Gastroesophageal sphincter (tissue), 4 donors: ENCODE data around the gene RPL36. TPM values are rescaled to one million over a fixed set of nuclear protein-coding genes. Genes with fewer than 3 reads are reported as not detected.
"Not testable (repeated sequence)": the region's sequence is repeated elsewhere in the genome, so short reads cannot be mapped to it uniquely, and the experiment has no call there.

Experiments
- ATAC-seq: fragments of 150-250 bp; one replicate; pipeline ENCODE4 v1.9.1; 2016; ENCODE audit warnings: mild to moderate bottlenecking, moderate library complexity
- H3K27ac ChIP-seq, 4 donors: fragments of 200-600 bp; sonication (generic) in 3 of 4; 1 replicate in 3 of 4; 2 replicates in 1 of 4; pipeline ENCODE4 v1.5.1; 2016 to 2019
- H3K27me3 ChIP-seq: fragments of 200-600 bp; sonication (generic); one replicate; pipeline ENCODE4 v1.5.1; 2019
- H3K36me3 ChIP-seq, 2 donors: fragments of 200-600 bp; sonication (generic); one replicate each; pipeline ENCODE4 v1.5.1; 2019; ENCODE audit warnings: control low read depth in 1 of 2
- H3K4me1 ChIP-seq, 3 donors: fragments of 200-600 bp; sonication (generic); 1 replicate in 2 of 3; 2 replicates in 1 of 3; pipeline ENCODE4 v1.5.1; 2016 to 2019; ENCODE audit warnings: control low read depth in 2 of 3
- H3K4me3 ChIP-seq, 2 donors: fragments of 200-600 bp; sonication (generic); one replicate each; pipeline ENCODE4 v1.5.1; 2019; ENCODE audit warnings: mild to moderate bottlenecking in 1 of 2, moderate library complexity in 1 of 2
- H3K9me3 ChIP-seq, 3 donors: fragments of 200-600 bp; sonication (generic); one replicate each; pipeline ENCODE4 v1.5.1; 2017 to 2019; ENCODE audit warnings: control low read depth in 2 of 3
- CTCF ChIP-seq, 4 experiments: fragments of 200-600 bp in 2 of 4; fragments of 450-650 bp in 2 of 4; sonication (generic) in 1 of 4; IDR thresholded peaks; one replicate each; pipeline ENCODE4 v1.5.1; 2017 to 2019; ENCODE audit warnings: antibody characterized with exemption in 4 of 4, mild to moderate bottlenecking in 2 of 4, moderate library complexity in 2 of 4
- EP300 ChIP-seq: sonication (generic); formaldehyde crosslinking; IDR thresholded peaks from one replicate; pipeline ENCODE4 v1.6.1; 2017; ENCODE audit warnings: antibody characterized with exemption, mild to moderate bottlenecking
- POLR2A ChIP-seq, 2 donors: fragments of 450-650 bp; IDR thresholded peaks; one replicate each; pipeline ENCODE4 v1.6.1; 2017; ENCODE audit warnings: antibody characterized with exemption in 2 of 2, mild to moderate bottlenecking in 2 of 2, moderate library complexity in 1 of 2
- POLR2AphosphoS5 ChIP-seq: sonication (generic); formaldehyde crosslinking; IDR thresholded peaks from one replicate; pipeline ENCODE4 v1.6.1; 2017; ENCODE audit warnings: antibody characterized with exemption
- WGBS, 2 donors: methylation state at CpG; one replicate each; pipeline ENCODE4 v1.1.5; 2018; ENCODE audit warnings: low coverage in 1 of 2; 5-methylcytosine and 5-hydroxymethylcytosine counted together
- total RNA-seq, 4 donors: library from RNA; depleted of rRNA; stranded (reverse); fragments of >200 nt; gene quantifications; one replicate each; pipeline ENCODE4 v1.1.0, GENCODE V29; 2016

The RPL36 gene
- total RNA-seq, 4 donors from 2014 or later, result 393 to 1,204 (median 723) TPM

- Histone ChIP-seq H3K9me3 (peaks cover 0 to 20% (median 0%) of the 10 kb centered on the region in 3 donors), H3K4me1 (no peaks in the 10 kb centered on the region), H3K27ac (no peak overlapping the region), H3K4me3 (no peak overlapping the region), H3K36me3 (no peaks in the 10 kb centered on the region), H3K27me3 (peaks cover 4% of the 10 kb centered on the region)
- 85 to 100% methylated on average over 1 to 4 of the region's 4 CpGs for WGBS, 2 donors
- TF ChIP-seq POLR2AphosphoS5 (no peak), EP300 (no peak), CTCF (IDR thresholded peaks at IDR 0.05) (no peak), POLR2A (IDR thresholded peaks at IDR 0.05) (no peak)
- no peak for ATAC-seq
Observed at GRCh38 chr19:5727453-5728050, 37.5 kb downstream of the RPL36 start.

- 63 to 75% methylated on average over 1 to 2 of the region's 2 CpGs for WGBS, 2 donors
Observed at GRCh38 chr19:5733172-5733571, 43.1 kb downstream of the RPL36 start.

GRCh38 chr19:5738423-5738822 lies 48.3 kb downstream of the RPL36 start:
- Histone ChIP-seq H3K4me3 (no peak overlapping the region), H3K36me3 (no peaks in the 10 kb centered on the region), H3K27ac (no peak overlapping the region), H3K9me3 (no peaks in the 10 kb centered on the region), H3K4me1 (no peaks in the 10 kb centered on the region), H3K27me3 (peaks cover 9% of the 10 kb centered on the region)
- no peak for ATAC-seq
- TF ChIP-seq POLR2AphosphoS5 (no peak), CTCF (IDR thresholded peaks at IDR 0.05) (no peak), POLR2A (IDR thresholded peaks at IDR 0.05) (no peak), EP300 (no peak)
- 62 to 80% methylated on average over 4 of the region's 8 CpGs for WGBS, 2 donors

More at GRCh38 chr19:5733172-5733571, 43.1 kb downstream of the RPL36 start:
- H3K9me3 ChIP-seq, result peaks cover 0 to 20% (median 0%) of the 10 kb centered on the region in 3 donors
- ATAC-seq, H3K27me3 ChIP-seq, H3K4me1 ChIP-seq, H3K4me3 ChIP-seq, H3K27ac ChIP-seq, H3K36me3 ChIP-seq: not testable (repeated sequence)

Other genes with a start within 250 kb of the RPL36 start
- gene ZNRF4, start 234.9 kb upstream of the RPL36 start, total RNA-seq, result not detected
- gene TINCR, start 122.3 kb upstream of the RPL36 start, total RNA-seq, result under 1 TPM; 0.35 to 0.64 (median 0.44) TPM
- gene SAFB2, start 67.5 kb upstream of the RPL36 start, total RNA-seq, result 10 to 100 TPM; 25.3 to 81.6 (median 41.6) TPM
- 10 to 100 TPM; 39.7 to 73.6 (median 65.2) TPM for gene SAFB, start 67.2 kb upstream of the RPL36 start, total RNA-seq
- 10 to 100 TPM; 29.7 to 60.6 (median 50.7) TPM for gene MICOS13, start 9.8 kb upstream of the RPL36 start, total RNA-seq
- 10 to 100 TPM; 11.2 to 22.9 (median 18.9) TPM for gene HSD11B1L, start 9.3 kb upstream of the RPL36 start, total RNA-seq
- gene LONP1, start 29.9 kb downstream of the RPL36 start, total RNA-seq, result 10 to 100 TPM; 44.5 to 73.2 (median 64.1) TPM
- gene CATSPERD, start 30.3 kb downstream of the RPL36 start, total RNA-seq, result under 1 TPM in 2 of 4 donors, not detected in 2; 0.27 to 0.47 TPM
- gene PRR22, start 94.5 kb downstream of the RPL36 start, total RNA-seq, result under 1 TPM in 1 of 4 donors, not detected in 3; 0.40 TPM
- gene DUS3L, start 100.9 kb downstream of the RPL36 start, total RNA-seq, result 10 to 100 TPM; 14.1 to 39.4 (median 22.6) TPM
- 10 to 100 TPM in 2 of 4 donors, 1 to 10 TPM in 2; 3.6 to 27.2 (median 14.6) TPM for gene NRTN, start 114.8 kb downstream of the RPL36 start, total RNA-seq
- 1 to 10 TPM in 1 of 4 donors, not detected in 3; 3.0 TPM for gene FUT6, start 149.4 kb downstream of the RPL36 start, total RNA-seq
- gene FUT3, start 161.2 kb downstream of the RPL36 start, total RNA-seq, result 1 to 10 TPM in 2 of 4 donors, under 1 TPM in 1, not detected in 1; 0.12 to 4.8 (median 4.5) TPM
- gene FUT5, start 180.2 kb downstream of the RPL36 start, total RNA-seq, result not detected
- 100 to 1,000 TPM; 244 to 299 (median 265) TPM for gene NDUFA11, start 213.5 kb downstream of the RPL36 start, total RNA-seq
- gene VMAC, start 214.6 kb downstream of the RPL36 start, total RNA-seq, result 1 to 10 TPM; 5.0 to 9.3 (median 8.0) TPM
- 10 to 100 TPM in 3 of 4 donors, 1 to 10 TPM in 1; 10.0 to 19.6 (median 15.2) TPM for gene CAPS, start 224.0 kb downstream of the RPL36 start, total RNA-seq